ENCODE results near the gene LTK. TPM values are rescaled to one million over a fixed set of nuclear protein-coding genes. Genes with fewer than 3 reads are reported as not detected.

LTK gene
- total and polyA plus RNA-seq, 12 donors: 0.12 to 2.3 (median 0.66) TPM

- no peaks in the 10 kb centered on the region for H3K36me3 ChIP-seq (replicated peaks in 1 of 2)
- H3K27ac ChIP-seq: no peak overlapping the region
- TF ChIP-seq CTCF (IDR thresholded peaks at IDR 0.05): no peak
- no peak for TF ChIP-seq POLR2A (IDR thresholded peaks at IDR 0.05)
- 50 to 93% (median 90%) methylated on average over 1 to 5 of the region's 5 CpGs for WGBS, 4 donors
- no peak for DNase-seq
- intact Hi-C loops (cut with DNase I): no loop called here
- no peaks in the 10 kb centered on the region for H3K27me3 ChIP-seq
- H3K4me3 ChIP-seq: no peak overlapping the region
- no peaks in the 10 kb centered on the region for H3K9me3 ChIP-seq (replicated peaks in 1 of 3)
- H3K4me1 ChIP-seq (replicated peaks in 1 of 2): peaks cover 6 to 15% of the 10 kb centered on the region in 2 donors
Measured at GRCh38 chr15:41554343-41554742, 40.7 kb upstream of the LTK start.

GRCh38 chr15:41553731-41554130, 40.1 kb upstream of the LTK start:
- intact Hi-C loops (cut with DNase I): no loop called here
- DNase-seq: no peak
- TF ChIP-seq CTCF (IDR thresholded peaks at IDR 0.05): no peak

GRCh38 chr15:41550066-41550775, 36.6 kb upstream of the LTK start:
- DNase-seq: no peak
- Histone ChIP-seq H3K4me1 (replicated peaks in 1 of 2) (no peaks in the 10 kb centered on the region), H3K4me3 (no peak overlapping the region), H3K27ac (no peak overlapping the region), H3K36me3 (replicated peaks in 1 of 2) (no peaks in the 10 kb centered on the region), H3K9me3 (replicated peaks in 1 of 3) (no peaks in the 10 kb centered on the region), H3K27me3 (no peaks in the 10 kb centered on the region)
- TF ChIP-seq CTCF (IDR thresholded peaks at IDR 0.05) (no peak), POLR2A (IDR thresholded peaks at IDR 0.05) (no peak)
- intact Hi-C loops (cut with DNase I): no loop called here
- WGBS, 4 donors: 88 to 91% (median 89%) methylated on average over 9 of the region's 9 CpGs

More at GRCh38 chr15:41553731-41554130, 40.1 kb upstream of the LTK start:
- 80 to 100% (median 92%) methylated on average over 1 of the region's 1 CpG for WGBS, 4 donors
- Histone ChIP-seq H3K4me3 (no peak overlapping the region), H3K27me3 (no peaks in the 10 kb centered on the region), H3K4me1 (replicated peaks in 1 of 2) (peaks cover 6 to 15% of the 10 kb centered on the region in 2 donors), H3K36me3 (replicated peaks in 1 of 2) (no peaks in the 10 kb centered on the region), H3K9me3 (replicated peaks in 1 of 3) (no peaks in the 10 kb centered on the region), H3K27ac (no peak overlapping the region)

GRCh38 chr15:41546851-41547786, 33.5 kb upstream of the LTK start:
- 64 to 73% (median 68%) methylated on average over 13 of the region's 13 CpGs for WGBS, 4 donors
- TF ChIP-seq CTCF (IDR thresholded peaks at IDR 0.05): no peak
- no peak for TF ChIP-seq POLR2A (IDR thresholded peaks at IDR 0.05)
- Histone ChIP-seq H3K36me3 (replicated peaks in 1 of 2) (no peaks in the 10 kb centered on the region), H3K4me1 (replicated peaks in 1 of 2) (peaks cover 10% of the 10 kb centered on the region in 2 donors), H3K9me3 (replicated peaks in 1 of 3) (no peaks in the 10 kb centered on the region), H3K27ac (peak overlapping the region in 1 of 5 donors; percentile 43), H3K4me3 (no peak overlapping the region), H3K27me3 (no peaks in the 10 kb centered on the region)
- peak in 6 of 7 donors; percentile 76 to 87 (median 80) for DNase-seq
- intact Hi-C loops (cut with DNase I): no loop called here

Measured in adrenal gland (tissue), 12 donors.